PFSK-1 (cell line): ENCODE measurements around the gene SULF2.

Source experiments
- FOXP2 ChIP-seq: optimal IDR thresholded peaks from 2 replicates; pipeline ENCODE3; 2011; ENCODE audit warnings: borderline replicate concordance, control low read depth, inconsistent platforms; ENCODE audit not compliant: insufficient read depth; ENCODE audit errors: extremely low read length, extremely low read depth
- POLR2AphosphoS5 ChIP-seq: IDR thresholded peaks from 2 replicates; pipeline ENCODE4 v1.6.1; 2012; ENCODE audit warnings: low read depth, mild to moderate bottlenecking, control low read depth, low read length, moderate library complexity
- REST ChIP-seq, 2 experiments: IDR thresholded peaks; 2 replicates each; pipeline versions ENCODE4 v1.6.1 to v1.8.0; 2011 to 2012; ENCODE audit warnings: low read depth in 2 of 2, low read length in 2 of 2, control low read depth in 1 of 2, inconsistent platforms in 1 of 2, mild to moderate bottlenecking in 1 of 2, moderate library complexity in 1 of 2; ENCODE audit not compliant: insufficient read depth in 1 of 2
- SIN3A ChIP-seq: IDR thresholded peaks from 2 replicates; pipeline ENCODE4 v1.6.1; 2012; ENCODE audit warnings: mild to moderate bottlenecking, low read length, moderate library complexity, borderline replicate concordance; ENCODE audit not compliant: insufficient read depth
- TAF1 ChIP-seq: IDR thresholded peaks from 2 replicates; pipeline ENCODE4 v1.6.1; 2012; ENCODE audit warnings: low read length, control low read depth, borderline replicate concordance; ENCODE audit not compliant: insufficient read depth

DNA sequence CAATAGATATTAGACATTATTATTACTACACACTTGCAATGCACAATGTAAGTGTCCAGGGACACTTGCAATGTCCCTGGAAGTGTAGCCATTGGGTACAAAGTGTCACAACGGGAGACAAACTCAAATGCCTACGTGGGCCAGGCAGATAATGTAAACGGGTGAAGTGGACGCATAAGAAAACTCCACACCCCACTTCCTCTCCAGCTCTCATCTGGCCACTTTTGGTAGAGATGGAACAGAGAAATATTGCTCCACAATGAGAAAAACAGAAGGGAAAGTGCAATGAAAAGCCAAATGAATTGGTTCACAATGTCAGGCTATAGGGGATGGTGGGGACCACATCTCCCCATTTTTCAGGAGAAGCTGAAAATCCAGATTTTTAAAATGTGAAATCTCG is 9.4 kb downstream of the SULF2 start:
- TF ChIP-seq REST (IDR thresholded peaks at IDR 0.05; ENCODE audit: insufficient read depth in 1 of 2, low read depth in 2 of 2, low read length in 2 of 2) (no peak), POLR2AphosphoS5 (no peak), TAF1 (no peak), SIN3A (no peak), FOXP2 (no peak)
